Measurements from ENCODE around the gene PSMD12. TPM values are rescaled to one million over a fixed set of nuclear protein-coding genes. Genes with fewer than 3 reads are reported as not detected.

The PSMD12 gene
- total RNA-seq, 2 experiments from 2014 or later: 80.9 to 89.1 TPM

DNA sequence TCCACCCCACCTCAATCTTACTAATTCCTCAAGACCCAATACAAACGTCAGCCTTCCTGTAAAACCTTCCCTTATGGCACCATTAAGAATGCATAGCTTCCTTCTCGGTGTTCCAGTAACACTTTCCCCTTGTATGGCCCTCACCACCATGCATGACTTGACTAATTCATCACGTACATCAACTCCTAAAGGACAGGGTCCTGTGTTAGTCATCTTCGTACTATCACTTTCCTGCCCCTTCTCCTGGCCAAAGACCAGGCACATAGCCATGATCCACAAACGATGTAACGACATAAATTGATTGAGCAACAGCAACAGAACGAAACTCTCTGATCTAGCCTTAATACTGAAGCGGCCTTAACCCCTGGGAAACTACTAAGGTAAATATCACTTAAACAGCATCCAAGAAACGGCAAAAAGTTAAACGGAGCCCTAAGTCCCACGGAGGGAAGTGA, 612 bp downstream of the PSMD12 start:
- ChIA-PET POLR2A (interaction anchor here (0.6 to 5.9 kb wide), 5 partner anchors 11 to 352 kb away, joined by 3 to 48 read pairs (median 5); partner anchors contain the start of genes NOL11 and PITPNC1), CTCF (interaction anchor here (4.5 to 6.6 kb wide), 2 partner anchors 11 to 110 kb away, joined by 15 to 68 read pairs; partner anchors contain the start of gene PITPNC1)
- no peak for TF ChIP-seq CTCF (IDR thresholded peaks at IDR 0.05)
- DNase-seq (peak; percentile 49), ATAC-seq (peak; percentile 45)
- Mint-ChIP-seq H3K36me3 (ENCODE audit: low read depth) (peaks cover 41% of the 10 kb centered on the region), H3K27me3 (no peaks in the 10 kb centered on the region), H3K27ac (peak overlapping the region; percentile 96), H3K9me3 (no peaks in the 10 kb centered on the region), H3K4me1 (ENCODE audit: low read depth) (peaks cover 48% of the 10 kb centered on the region), H3K4me3 (peak overlapping the region; percentile 97)
- intact Hi-C loops (cut with micrococcal nuclease): no loop called here

DNA sequence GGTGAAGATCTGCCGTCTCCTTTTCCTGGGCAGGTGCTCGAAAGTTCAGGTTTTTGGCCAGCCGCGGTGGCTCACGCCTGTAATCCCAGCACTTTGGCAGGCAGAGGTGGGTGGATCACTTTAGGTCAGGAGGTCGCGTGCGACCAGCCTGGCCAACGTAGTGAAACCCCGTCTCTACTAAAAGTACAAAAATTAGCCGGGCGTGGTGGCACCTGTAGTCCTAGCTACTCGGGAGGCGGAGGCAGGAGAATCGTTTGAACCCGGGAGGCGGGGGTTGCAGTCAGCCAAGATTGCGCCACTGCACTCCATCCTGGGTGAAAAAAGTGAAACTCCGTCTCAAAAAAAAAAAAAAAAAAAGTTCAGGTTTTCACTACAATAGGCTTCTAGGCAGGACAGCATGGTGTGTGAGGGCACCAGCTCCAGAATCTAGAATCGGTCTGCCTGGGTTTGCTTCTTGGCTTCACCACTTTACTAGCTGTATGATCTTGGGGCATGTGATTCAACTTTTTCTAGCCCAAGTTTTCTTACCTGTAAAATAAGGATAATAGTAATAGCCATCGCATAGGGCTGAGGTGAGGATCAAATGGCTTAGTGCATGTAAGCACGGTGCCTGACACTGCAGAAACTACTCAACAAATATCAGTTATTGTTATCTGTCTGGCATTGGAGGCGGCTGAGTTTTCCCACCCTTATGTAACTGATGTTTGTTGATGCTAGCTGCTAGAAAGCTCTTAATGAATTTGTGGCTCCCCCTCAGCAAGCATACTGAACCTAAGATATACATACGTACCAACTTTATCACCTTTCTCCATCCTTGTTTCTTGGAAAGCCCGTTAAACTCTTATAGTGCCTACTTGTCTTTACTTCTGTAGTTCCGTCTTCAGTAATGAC, 1.3 kb downstream of the PSMD12 start:
- Mint-ChIP-seq H3K36me3 (ENCODE audit: low read depth) (peaks cover 48% of the 10 kb centered on the region), H3K9me3 (no peaks in the 10 kb centered on the region), H3K27ac (peak overlapping the region; percentile 96), H3K27me3 (no peaks in the 10 kb centered on the region), H3K4me3 (peak overlapping the region; percentile 97), H3K4me1 (ENCODE audit: low read depth) (peaks cover 55% of the 10 kb centered on the region)
- intact Hi-C loops (cut with micrococcal nuclease): no loop called here
- no peak for TF ChIP-seq CTCF (IDR thresholded peaks at IDR 0.05)
- DNase-seq: no peak
- POLR2A ChIA-PET: interaction anchor here (1.2 to 5.9 kb wide), 6 partner anchors 12 to 353 kb away, joined by 4 to 48 read pairs (median 7); partner anchors contain the start of genes NOL11 and PITPNC1
- ATAC-seq: no peak
- CTCF ChIA-PET: interaction anchor here (0.7 to 6.6 kb wide), 4 partner anchors 12 to 325 kb away, joined by 3 to 68 read pairs (median 9); partner anchors contain the start of gene PITPNC1

DNA sequence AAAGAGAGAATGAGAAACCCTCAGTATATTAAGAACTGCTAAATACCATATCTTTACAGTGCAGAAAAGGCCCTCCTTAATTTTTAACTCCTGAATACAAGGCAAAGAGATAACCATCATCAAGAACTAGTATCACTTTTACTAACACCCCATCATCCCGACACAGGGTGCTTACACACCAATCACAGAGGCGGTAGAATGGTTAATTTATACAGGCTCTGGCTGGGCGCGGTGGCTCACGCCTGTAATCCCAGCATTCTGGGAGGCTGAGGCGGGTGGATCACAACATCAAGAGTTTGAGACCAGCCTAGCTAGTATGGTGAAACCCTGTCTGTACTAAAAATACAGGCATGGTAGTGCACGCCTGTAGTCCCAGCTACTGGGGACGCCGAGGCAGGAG, 4.2 kb downstream of the PSMD12 start:
- CTCF ChIA-PET: interaction anchor here (0.8 to 6.6 kb wide), 3 partner anchors 15 to 328 kb away, joined by 3 to 68 read pairs (median 3); partner anchors contain the start of gene PITPNC1
- peak; percentile 24 for DNase-seq
- TF ChIP-seq CTCF (IDR thresholded peaks at IDR 0.05): no peak
- Mint-ChIP-seq H3K4me1 (ENCODE audit: low read depth) (peaks cover 76% of the 10 kb centered on the region), H3K27me3 (no peaks in the 10 kb centered on the region), H3K27ac (peak overlapping the region; percentile 72), H3K36me3 (ENCODE audit: low read depth) (peaks cover 66% of the 10 kb centered on the region), H3K4me3 (peak overlapping the region; percentile 10), H3K9me3 (no peaks in the 10 kb centered on the region)
- ATAC-seq: no peak
- intact Hi-C loops (cut with micrococcal nuclease): no loop called here
- POLR2A ChIA-PET: interaction anchor here (0.6 to 3.5 kb wide), 3 partner anchors 10 to 356 kb away, joined by 3 to 12 read pairs (median 9); partner anchors contain the start of gene NOL11

- H3K9me3 Mint-ChIP-seq: no peaks in the 10 kb centered on the region
- intact Hi-C loops (cut with micrococcal nuclease): no loop called here
- ATAC-seq (no peak), DNase-seq (no peak)
- H3K27ac Mint-ChIP-seq: peak overlapping the region; percentile 72
- H3K4me3 Mint-ChIP-seq: no peak overlapping the region
- ChIA-PET CTCF (interaction anchor here (1.0 kb wide), 1 partner anchor 11 kb away, joined by 3 read pairs; no protein-coding TSS in a partner anchor), POLR2A (interaction anchor here (0.6 to 3.5 kb wide), 3 partner anchors 14 to 357 kb away, joined by 3 to 12 read pairs (median 3); partner anchors contain the start of gene NOL11)
- no peaks in the 10 kb centered on the region for H3K27me3 Mint-ChIP-seq
- H3K36me3 Mint-ChIP-seq (ENCODE audit: low read depth): peaks cover 71% of the 10 kb centered on the region
- H3K4me1 Mint-ChIP-seq (ENCODE audit: low read depth): peaks cover 71% of the 10 kb centered on the region
- TF ChIP-seq CTCF (IDR thresholded peaks at IDR 0.05): no peak
These were observed 5.5 kb downstream of the PSMD12 start for GRCh38 chr17:67360880-67361279.
